Fibroblast of lung (primary cell): Measurements from ENCODE around the gene MMP1.
A peak's percentile ranks its signal among the peaks of the same experiment; 100 is the strongest.

Source experiments
- EZH2 ChIP-seq: IDR thresholded peaks from 2 replicates; pipeline ENCODE4 v1.5.1; 2012; ENCODE audit warnings: low read length, control low read depth, mild to moderate bottlenecking; ENCODE audit errors: missing control alignments
- TF ChIP-seq, protein P1 (sequence below), 2 donors: IDR thresholded peaks in 1 of 2; conservative IDR thresholded peaks in 1 of 2; 1 replicate in 1 of 2; 2 replicates in 1 of 2; pipeline ENCODE4 v1.5.1; 2011 to 2012; ENCODE audit warnings: low read length in 2 of 2, control low read depth in 1 of 2, inconsistent platforms in 1 of 2, low read depth in 1 of 2, mild to moderate bottlenecking in 1 of 2

GRCh38 chr11:102831489-102832440 is 33.8 kb upstream of the MMP1 start:
- TF ChIP-seq, protein P1, sequence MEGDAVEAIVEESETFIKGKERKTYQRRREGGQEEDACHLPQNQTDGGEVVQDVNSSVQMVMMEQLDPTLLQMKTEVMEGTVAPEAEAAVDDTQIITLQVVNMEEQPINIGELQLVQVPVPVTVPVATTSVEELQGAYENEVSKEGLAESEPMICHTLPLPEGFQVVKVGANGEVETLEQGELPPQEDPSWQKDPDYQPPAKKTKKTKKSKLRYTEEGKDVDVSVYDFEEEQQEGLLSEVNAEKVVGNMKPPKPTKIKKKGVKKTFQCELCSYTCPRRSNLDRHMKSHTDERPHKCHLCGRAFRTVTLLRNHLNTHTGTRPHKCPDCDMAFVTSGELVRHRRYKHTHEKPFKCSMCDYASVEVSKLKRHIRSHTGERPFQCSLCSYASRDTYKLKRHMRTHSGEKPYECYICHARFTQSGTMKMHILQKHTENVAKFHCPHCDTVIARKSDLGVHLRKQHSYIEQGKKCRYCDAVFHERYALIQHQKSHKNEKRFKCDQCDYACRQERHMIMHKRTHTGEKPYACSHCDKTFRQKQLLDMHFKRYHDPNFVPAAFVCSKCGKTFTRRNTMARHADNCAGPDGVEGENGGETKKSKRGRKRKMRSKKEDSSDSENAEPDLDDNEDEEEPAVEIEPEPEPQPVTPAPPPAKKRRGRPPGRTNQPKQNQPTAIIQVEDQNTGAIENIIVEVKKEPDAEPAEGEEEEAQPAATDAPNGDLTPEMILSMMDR (conservative IDR thresholded peaks at IDR 0.05 in 1 of 2, IDR thresholded peaks at IDR 0.05 in 1 of 2; ENCODE audit: low read depth in 1 of 2, low read length in 2 of 2): peak; percentile 53 to 59
- TF ChIP-seq EZH2: no peak
